Measurements from ENCODE around the gene THADA.

- TF ChIP-seq, protein P1, sequence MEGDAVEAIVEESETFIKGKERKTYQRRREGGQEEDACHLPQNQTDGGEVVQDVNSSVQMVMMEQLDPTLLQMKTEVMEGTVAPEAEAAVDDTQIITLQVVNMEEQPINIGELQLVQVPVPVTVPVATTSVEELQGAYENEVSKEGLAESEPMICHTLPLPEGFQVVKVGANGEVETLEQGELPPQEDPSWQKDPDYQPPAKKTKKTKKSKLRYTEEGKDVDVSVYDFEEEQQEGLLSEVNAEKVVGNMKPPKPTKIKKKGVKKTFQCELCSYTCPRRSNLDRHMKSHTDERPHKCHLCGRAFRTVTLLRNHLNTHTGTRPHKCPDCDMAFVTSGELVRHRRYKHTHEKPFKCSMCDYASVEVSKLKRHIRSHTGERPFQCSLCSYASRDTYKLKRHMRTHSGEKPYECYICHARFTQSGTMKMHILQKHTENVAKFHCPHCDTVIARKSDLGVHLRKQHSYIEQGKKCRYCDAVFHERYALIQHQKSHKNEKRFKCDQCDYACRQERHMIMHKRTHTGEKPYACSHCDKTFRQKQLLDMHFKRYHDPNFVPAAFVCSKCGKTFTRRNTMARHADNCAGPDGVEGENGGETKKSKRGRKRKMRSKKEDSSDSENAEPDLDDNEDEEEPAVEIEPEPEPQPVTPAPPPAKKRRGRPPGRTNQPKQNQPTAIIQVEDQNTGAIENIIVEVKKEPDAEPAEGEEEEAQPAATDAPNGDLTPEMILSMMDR (IDR thresholded peaks at IDR 0.05; ENCODE audit: extremely low read depth in 1 of 2, insufficient read depth in 1 of 2, low read depth in 1 of 2, low read length in 2 of 2): no peak
- TF ChIP-seq MYC (IDR thresholded peaks at IDR 0.05; ENCODE audit: low read depth, low read length): no peak
- no peak for TF ChIP-seq POLR2A (IDR thresholded peaks at IDR 0.05; ENCODE audit: low read depth, low read length)
- TF ChIP-seq FOS (IDR thresholded peaks at IDR 0.05; ENCODE audit: borderline replicate concordance, insufficient read depth, low read length): no peak
- TF ChIP-seq EZH2 (IDR thresholded peaks at IDR 0.05; ENCODE audit: borderline replicate concordance, low read depth, low read length, severe bottlenecking): no peak
Observed at GRCh38 chr2:43361286-43361685, 234.6 kb downstream of the THADA start.

Data from endothelial cell of umbilical vein (primary cell).